Heart left ventricle (tissue), 13 donors: ENCODE results near the gene AKAP13.

Experiments
- CTCF ChIP-seq, 12 donors: fragments of 200-600 bp; sonication (generic) in 4 of 12; IDR thresholded peaks; one replicate each; pipeline versions ENCODE4 v1.5.0 to v1.8.0; 2018 to 2022; ENCODE audit warnings: antibody characterized with exemption in 12 of 12, mild to moderate bottlenecking in 5 of 12
- POLR2A ChIP-seq, 2 donors: fragments of 450-650 bp; IDR thresholded peaks; one replicate each; pipeline ENCODE4 v1.6.1; 2017; ENCODE audit warnings: antibody characterized with exemption in 2 of 2, mild to moderate bottlenecking in 2 of 2, moderate library complexity in 2 of 2
- donor health status: ischemic (EF 13 %, LVEDD 7.1; RV severe dilation, severe dysfunction).
- donor health status: DM: no; HTN: yes; CAD: no.
- donor health status: DM: no; HTN: no; CAD: no.
- donor health status: ischemic (EF 25% LVEDD 6.9; RV normal size, moderate dysfunction).
- donor health status: ischemic (EF 25% LVEDD 5.7; RV mildly dilated, moderate dysfunction).
- donor health status: ischemic (EF 35%, LVEDD 5.7; RV mildly dilated, moderate dysfunction).
- donor health status: nonischemic (EF 11% LVEDD 7.7; RV severe dilation, severe dysfunction).
- donor health status: DM: yes; HTN: yes; CAD: no.
- donor health status: PGD.
- donor health status: ischemic (EF 29% LVEDD 5.4; RV normal size, mild dysfunction).
- donor health status: nonischemic (EF 23%, LVEDD 6.1; RV moderate dilation, normal function).

- TF ChIP-seq CTCF (IDR thresholded peaks at IDR 0.05) (no peak), POLR2A (IDR thresholded peaks at IDR 0.05) (no peak)
Observed at GRCh38 chr15:85771781-85772445, 391.5 kb downstream of the AKAP13 start.
